Smooth muscle cell (in vitro differentiated cells): ENCODE measurements around the gene TCF7L1. TPM values are rescaled to one million over a fixed set of nuclear protein-coding genes. Genes with fewer than 3 reads are reported as not detected.

Source experiments
- DNase-seq: peaks from one replicate; lab custom pipeline; 2025; ENCODE audit not compliant: unreplicated experiment; lab: John Stamatoyannopoulos, UW
- H2AFZ ChIP-seq: fragments of 200-600 bp; sonication (generic); 2 replicates; pipeline ENCODE4 v1.6.0; 2016; ENCODE audit warnings: antibody characterized with exemption, low read depth, mild to moderate bottlenecking
- H3F3A ChIP-seq: fragments of 200-600 bp; sonication (generic); 2 replicates; pipeline ENCODE4 v1.6.0; 2017; ENCODE audit warnings: antibody characterized with exemption, low read depth
- H3K27ac ChIP-seq: fragments of 200-600 bp; sonication (generic); 2 replicates; pipeline ENCODE4 v1.5.1; 2016; ENCODE audit warnings: low read depth, mild to moderate bottlenecking
- H3K27me3 ChIP-seq: fragments of 200-600 bp; sonication (generic); 2 replicates; pipeline ENCODE4 v1.6.1; 2016; ENCODE audit warnings: low read depth, mild to moderate bottlenecking
- H3K36me3 ChIP-seq: fragments of 200-600 bp; sonication (generic); 2 replicates; pipeline ENCODE4 v1.5.1; 2016; ENCODE audit warnings: low read depth
- H3K4me1 ChIP-seq: fragments of 200-600 bp; sonication (generic); 2 replicates; pipeline ENCODE4 v1.5.1; 2016; ENCODE audit warnings: low read depth
- H3K4me2 ChIP-seq: fragments of 200-600 bp; sonication (generic); 2 replicates; pipeline ENCODE4 v1.6.0; 2016; ENCODE audit warnings: mild to moderate bottlenecking
- H3K4me3 ChIP-seq: fragments of 200-600 bp; sonication (generic); 2 replicates; pipeline ENCODE4 v1.5.1; 2016; ENCODE audit warnings: mild to moderate bottlenecking
- H3K79me2 ChIP-seq: fragments of 200-600 bp; sonication (generic); 2 replicates; pipeline ENCODE4 v1.6.0; 2016; ENCODE audit warnings: low read depth, mild to moderate bottlenecking
- H3K9ac ChIP-seq: fragments of 200-600 bp; sonication (generic); 2 replicates; pipeline ENCODE4 v1.6.0; 2016; ENCODE audit warnings: low read depth
- H3K9me3 ChIP-seq: fragments of 200-600 bp; sonication (generic); replicated peaks from 2 replicates; pipeline ENCODE4 v1.5.1; 2016; ENCODE audit warnings: low read depth
- H4K20me1 ChIP-seq: fragments of 200-600 bp; sonication (generic); 2 replicates; pipeline ENCODE4 v1.6.0; 2016; ENCODE audit warnings: low read depth
- CTCF ChIP-seq: fragments of 200-600 bp; sonication (generic); IDR thresholded peaks from 2 replicates; pipeline ENCODE4 v1.5.1; 2017; ENCODE audit warnings: borderline replicate concordance, mild to moderate bottlenecking, antibody characterized with exemption; ENCODE audit not compliant: insufficient read depth, poor library complexity, severe bottlenecking
- WGBS: methylation state at CpG from one replicate; pipeline ENCODE4 v1.1.7; 2016; ENCODE audit warnings: low lambda C conversion rate; 5-methylcytosine and 5-hydroxymethylcytosine counted together
- polyA plus RNA-seq: library from polyadenylated mRNA; unstranded; fragments of >200 nt; fragmentation: Nextera tagmentation; extraction: Ambion mirVana; gene quantifications from 2 replicates; pipeline ENCODE4 v1.2.1, GENCODE V29; 2016
- total RNA-seq: library from RNA; depleted of rRNA; stranded (reverse); fragments of >200 nt; gene quantifications from 2 replicates; pipeline ENCODE4 v1.2.3, GENCODE V29; 2014

The TCF7L1 gene
- total and polyA plus RNA-seq, 2 experiments from 2014 or later = 4.5 to 15.2 TPM

GRCh38 chr2:85257970-85258605 lies 124.9 kb downstream of the TCF7L1 start:
- Histone ChIP-seq H3K79me2 (peaks cover 6% of the 10 kb centered on the region), H4K20me1 (peaks cover 67% of the 10 kb centered on the region), H3K4me2 (peak overlapping the region; percentile 84), H3K27me3 (no peaks in the 10 kb centered on the region), H3K4me1 (peaks cover 68% of the 10 kb centered on the region), H2AFZ (no peak overlapping the region), H3K4me3 (no peak overlapping the region), H3F3A (no peaks in the 10 kb centered on the region), H3K27ac (peak overlapping the region; percentile 74), H3K36me3 (no peaks in the 10 kb centered on the region), H3K9ac (no peak overlapping the region), H3K9me3 (no peaks in the 10 kb centered on the region)
- TF ChIP-seq CTCF = no peak
- DNase-seq = no peak
- 64% methylated on average over 7 of the region's 7 CpGs for WGBS

GRCh38 chr2:85259101-85259590 lies 126.0 kb downstream of the TCF7L1 start:
- no peaks in the 10 kb centered on the region for H3F3A ChIP-seq
- TF ChIP-seq CTCF = no peak
- 0% methylated on average over 11 of the region's 11 CpGs for WGBS
- H3K36me3 ChIP-seq = no peaks in the 10 kb centered on the region
- H3K4me2 ChIP-seq = peak overlapping the region; percentile 67
- no peak overlapping the region for H2AFZ ChIP-seq
- no peak overlapping the region for H3K9ac ChIP-seq
- DNase-seq = no peak
- H3K27ac ChIP-seq = peak overlapping the region; percentile 74
- H3K4me3 ChIP-seq = no peak overlapping the region
- no peaks in the 10 kb centered on the region for H3K27me3 ChIP-seq
- H3K4me1 ChIP-seq = peaks cover 58% of the 10 kb centered on the region
- H4K20me1 ChIP-seq = peaks cover 59% of the 10 kb centered on the region
- H3K79me2 ChIP-seq = peaks cover 3% of the 10 kb centered on the region
- no peaks in the 10 kb centered on the region for H3K9me3 ChIP-seq

- peaks cover 57% of the 10 kb centered on the region for H3K4me1 ChIP-seq
- peaks cover 52% of the 10 kb centered on the region for H4K20me1 ChIP-seq
- no peaks in the 10 kb centered on the region for H3K36me3 ChIP-seq
- no peak overlapping the region for H2AFZ ChIP-seq
- peak overlapping the region; percentile 67 for H3K4me2 ChIP-seq
- H3K4me3 ChIP-seq = no peak overlapping the region
- no peak for DNase-seq
- no peaks in the 10 kb centered on the region for H3K79me2 ChIP-seq
- WGBS = 66% methylated on average over 4 of the region's 4 CpGs
- no peak overlapping the region for H3K9ac ChIP-seq
- H3K9me3 ChIP-seq = no peaks in the 10 kb centered on the region
- H3K27ac ChIP-seq = peak overlapping the region; percentile 74
- H3F3A ChIP-seq = no peaks in the 10 kb centered on the region
- TF ChIP-seq CTCF = no peak
- H3K27me3 ChIP-seq = no peaks in the 10 kb centered on the region
These were observed 126.7 kb downstream of the TCF7L1 start for GRCh38 chr2:85259879-85260278.

- no peaks in the 10 kb centered on the region for H3K27me3 ChIP-seq
- no peak overlapping the region for H2AFZ ChIP-seq
- WGBS = 93% methylated on average over 8 of the region's 8 CpGs
- no peaks in the 10 kb centered on the region for H3K79me2 ChIP-seq
- no peak for DNase-seq
- no peaks in the 10 kb centered on the region for H3K9me3 ChIP-seq
- H3K36me3 ChIP-seq = no peaks in the 10 kb centered on the region
- no peak overlapping the region for H3K27ac ChIP-seq
- H3F3A ChIP-seq = no peaks in the 10 kb centered on the region
- TF ChIP-seq CTCF = no peak
- H4K20me1 ChIP-seq = peaks cover 19% of the 10 kb centered on the region
- H3K4me3 ChIP-seq = no peak overlapping the region
- H3K9ac ChIP-seq = no peak overlapping the region
- no peak overlapping the region for H3K4me2 ChIP-seq
- peaks cover 38% of the 10 kb centered on the region for H3K4me1 ChIP-seq
These were observed 130.4 kb downstream of the TCF7L1 start for GRCh38 chr2:85263591-85263990.
